ENCODE data around the gene KIAA1671.

The KIAA1671 gene

GRCh38 chr22:25050566-25050965 is 98.0 kb downstream of the KIAA1671 start:
- H4K8ac ChIP-seq (ENCODE audit: low read depth, low read length), result no peak overlapping the region
- no peak overlapping the region for H4K12ac ChIP-seq (ENCODE audit: low read depth, low read length)
- peak overlapping the region; percentile 41 for H4K91ac ChIP-seq (ENCODE audit: low read depth, low read length)
- H2BK120ac ChIP-seq (ENCODE audit: insufficient read depth, low read length, poor library complexity), result no peak overlapping the region
- peak; percentile 66 to 90 for DNase-seq
- H2AFZ ChIP-seq (ENCODE audit: insufficient read depth, low read length, poor library complexity), result peak overlapping the region; percentile 19
- H3K4ac ChIP-seq (ENCODE audit: low read depth, low read length), result no peak overlapping the region
- H3K14ac ChIP-seq (ENCODE audit: low read length), result no peak overlapping the region
- H3K23ac ChIP-seq (ENCODE audit: low read length), result no peak overlapping the region
- no peak overlapping the region for H3K27ac ChIP-seq (ENCODE audit: low read depth, low read length)
- no peak overlapping the region for H3K4me2 ChIP-seq (ENCODE audit: low read length)
- WGBS (ENCODE audit: extremely low coverage, insufficient coverage, insufficient read length), result no CpG with 5 or more reads among the region's 5 CpGs
- H3K18ac ChIP-seq (ENCODE audit: low read length), result no peak overlapping the region
- no peaks in the 10 kb centered on the region for H3K79me2 ChIP-seq (ENCODE audit: control insufficient read depth, insufficient read depth, low read length, poor library complexity)
- peak overlapping the region; percentile 54 for H2BK5ac ChIP-seq (ENCODE audit: low read depth, low read length, poor library complexity)
- peaks cover 0 to 3% of the 10 kb centered on the region in 2 experiments for H3K4me1 ChIP-seq (ENCODE audit: control insufficient read depth in 1 of 2, insufficient read depth in 2 of 2, low read length in 2 of 2)
- no peaks in the 10 kb centered on the region for H3K27me3 ChIP-seq (ENCODE audit: insufficient read depth, low read length)
- H3K79me1 ChIP-seq (ENCODE audit: low read length), result peaks cover 3% of the 10 kb centered on the region
- H3K4me3 ChIP-seq (ENCODE audit: low read depth, low read length), result no peak overlapping the region
- no peak overlapping the region for H2BK12ac ChIP-seq (ENCODE audit: low read length)
- H3K9me3 ChIP-seq (ENCODE audit: insufficient read depth, low read depth, low read length), result peaks cover 5% of the 10 kb centered on the region
- no peaks in the 10 kb centered on the region for H3K36me3 ChIP-seq (ENCODE audit: control insufficient read depth in 1 of 2, insufficient read depth in 2 of 2, low read length in 2 of 2)
- no peak overlapping the region for H2AK5ac ChIP-seq (ENCODE audit: low read length)
- H3K9ac ChIP-seq (ENCODE audit: low read length), result no peak overlapping the region

GRCh38 chr22:25051073-25051472 is 98.6 kb downstream of the KIAA1671 start:
- peak overlapping the region; percentile 36 for H2BK120ac ChIP-seq (ENCODE audit: insufficient read depth, low read length, poor library complexity)
- H3K14ac ChIP-seq (ENCODE audit: low read length), result no peak overlapping the region
- peaks cover 3% of the 10 kb centered on the region for H3K79me1 ChIP-seq (ENCODE audit: low read length)
- no peak overlapping the region for H3K4me2 ChIP-seq (ENCODE audit: low read length)
- no peaks in the 10 kb centered on the region for H3K36me3 ChIP-seq (ENCODE audit: control insufficient read depth in 1 of 2, insufficient read depth in 2 of 2, low read length in 2 of 2)
- no peak overlapping the region for H3K23ac ChIP-seq (ENCODE audit: low read length)
- no peaks in the 10 kb centered on the region for H3K27me3 ChIP-seq (ENCODE audit: insufficient read depth, low read length)
- no peak overlapping the region for H3K9ac ChIP-seq (ENCODE audit: low read length)
- DNase-seq, result no peak
- no peak overlapping the region for H2AFZ ChIP-seq (ENCODE audit: insufficient read depth, low read length, poor library complexity)
- H2BK12ac ChIP-seq (ENCODE audit: low read length), result no peak overlapping the region
- H3K18ac ChIP-seq (ENCODE audit: low read length), result no peak overlapping the region
- no CpG with 5 or more reads among the region's 2 CpGs for WGBS (ENCODE audit: extremely low coverage, insufficient coverage, insufficient read length)
- H3K27ac ChIP-seq (ENCODE audit: low read depth, low read length), result no peak overlapping the region
- no peak overlapping the region for H2BK5ac ChIP-seq (ENCODE audit: low read depth, low read length, poor library complexity)
- H3K4me1 ChIP-seq (ENCODE audit: control insufficient read depth in 1 of 2, insufficient read depth in 2 of 2, low read length in 2 of 2), result peaks cover 0 to 3% of the 10 kb centered on the region in 2 experiments
- no peak overlapping the region for H3K4ac ChIP-seq (ENCODE audit: low read depth, low read length)
- no peak overlapping the region for H4K91ac ChIP-seq (ENCODE audit: low read depth, low read length)
- H2AK5ac ChIP-seq (ENCODE audit: low read length), result no peak overlapping the region
- no peaks in the 10 kb centered on the region for H3K79me2 ChIP-seq (ENCODE audit: control insufficient read depth, insufficient read depth, low read length, poor library complexity)
- peaks cover 5% of the 10 kb centered on the region for H3K9me3 ChIP-seq (ENCODE audit: insufficient read depth, low read depth, low read length)
- H4K12ac ChIP-seq (ENCODE audit: low read depth, low read length), result no peak overlapping the region
- no peak overlapping the region for H4K8ac ChIP-seq (ENCODE audit: low read depth, low read length)
- H3K4me3 ChIP-seq (ENCODE audit: low read depth, low read length), result no peak overlapping the region

GRCh38 chr22:25051983-25052710 is 99.6 kb downstream of the KIAA1671 start:
- Histone ChIP-seq H2BK120ac (ENCODE audit: insufficient read depth, low read length, poor library complexity) (no peak overlapping the region), H3K27ac (ENCODE audit: low read depth, low read length) (no peak overlapping the region), H3K4me3 (ENCODE audit: low read depth, low read length) (no peak overlapping the region), H4K12ac (ENCODE audit: low read depth, low read length) (no peak overlapping the region), H3K14ac (ENCODE audit: low read length) (no peak overlapping the region), H3K4ac (ENCODE audit: low read depth, low read length) (no peak overlapping the region), H3K36me3 (ENCODE audit: control insufficient read depth in 1 of 2, insufficient read depth in 2 of 2, low read length in 2 of 2) (no peaks in the 10 kb centered on the region), H3K23ac (ENCODE audit: low read length) (no peak overlapping the region), H2AK5ac (ENCODE audit: low read length) (no peak overlapping the region), H3K9ac (ENCODE audit: low read length) (no peak overlapping the region), H3K27me3 (ENCODE audit: insufficient read depth, low read length) (no peaks in the 10 kb centered on the region), H3K79me1 (ENCODE audit: low read length) (peaks cover 3% of the 10 kb centered on the region), H3K4me1 (ENCODE audit: control insufficient read depth in 1 of 2, insufficient read depth in 2 of 2, low read length in 2 of 2) (peaks cover 0 to 3% of the 10 kb centered on the region in 2 experiments), H3K4me2 (ENCODE audit: low read length) (no peak overlapping the region), H4K91ac (ENCODE audit: low read depth, low read length) (peak overlapping the region; percentile 34), H3K18ac (ENCODE audit: low read length) (no peak overlapping the region), H4K8ac (ENCODE audit: low read depth, low read length) (no peak overlapping the region), H2BK5ac (ENCODE audit: low read depth, low read length, poor library complexity) (no peak overlapping the region), H3K79me2 (ENCODE audit: control insufficient read depth, insufficient read depth, low read length, poor library complexity) (no peaks in the 10 kb centered on the region), H3K9me3 (ENCODE audit: insufficient read depth, low read depth, low read length) (peaks cover 5% of the 10 kb centered on the region), H2AFZ (ENCODE audit: insufficient read depth, low read length, poor library complexity) (no peak overlapping the region), H2BK12ac (ENCODE audit: low read length) (no peak overlapping the region)
- no peak for DNase-seq
- WGBS (ENCODE audit: extremely low coverage, insufficient coverage, insufficient read length), result no CpG with 5 or more reads among the region's 9 CpGs

GRCh38 chr22:25053153-25053805 is 100.8 kb downstream of the KIAA1671 start:
- Histone ChIP-seq H2BK120ac (ENCODE audit: insufficient read depth, low read length, poor library complexity) (peak overlapping the region; percentile 39), H3K18ac (ENCODE audit: low read length) (no peak overlapping the region), H3K36me3 (ENCODE audit: control insufficient read depth in 1 of 2, insufficient read depth in 2 of 2, low read length in 2 of 2) (no peaks in the 10 kb centered on the region), H3K27me3 (ENCODE audit: insufficient read depth, low read length) (no peaks in the 10 kb centered on the region), H3K23ac (ENCODE audit: low read length) (no peak overlapping the region), H4K91ac (ENCODE audit: low read depth, low read length) (peak overlapping the region; percentile 55), H3K14ac (ENCODE audit: low read length) (peak overlapping the region; percentile 35), H3K4me2 (ENCODE audit: low read length) (no peak overlapping the region), H2BK12ac (ENCODE audit: low read length) (peak overlapping the region; percentile 48), H3K79me2 (ENCODE audit: control insufficient read depth, insufficient read depth, low read length, poor library complexity) (no peaks in the 10 kb centered on the region), H3K27ac (ENCODE audit: low read depth, low read length) (no peak overlapping the region), H3K4ac (ENCODE audit: low read depth, low read length) (no peak overlapping the region), H2BK5ac (ENCODE audit: low read depth, low read length, poor library complexity) (peak overlapping the region; percentile 38), H3K9ac (ENCODE audit: low read length) (no peak overlapping the region), H3K79me1 (ENCODE audit: low read length) (peaks cover 3% of the 10 kb centered on the region), H3K4me3 (ENCODE audit: low read depth, low read length) (no peak overlapping the region), H3K9me3 (ENCODE audit: insufficient read depth, low read depth, low read length) (peaks cover 5% of the 10 kb centered on the region), H2AK5ac (ENCODE audit: low read length) (no peak overlapping the region), H4K12ac (ENCODE audit: low read depth, low read length) (no peak overlapping the region), H3K4me1 (ENCODE audit: control insufficient read depth in 1 of 2, insufficient read depth in 2 of 2, low read length in 2 of 2) (peaks cover 0 to 3% of the 10 kb centered on the region in 2 experiments), H2AFZ (ENCODE audit: insufficient read depth, low read length, poor library complexity) (no peak overlapping the region), H4K8ac (ENCODE audit: low read depth, low read length) (peak overlapping the region; percentile 35)
- WGBS (ENCODE audit: extremely low coverage, insufficient coverage, insufficient read length), result no CpG with 5 or more reads among the region's 7 CpGs
- DNase-seq, result peak in 1 of 2 donors; percentile 43
